Stimulated activated CD8-positive, alpha-beta memory T cell treated with anti-CD3 and anti-CD28 coated beads, Interleukin-12 subunit alpha, Interleukin-12 subunit beta, amount 100 ng/mL, for 4 hours (primary cell): ENCODE data around the gene CD163.
"Not testable (repeated sequence)": the region's sequence is repeated elsewhere in the genome, so short reads cannot be mapped to it uniquely, and the experiment has no call there.

ENCODE experiments used
- DNase-seq: peaks from one replicate; pipeline ENCODE4 v3.0.0-alpha.2; 2020; ENCODE audit warnings: low read depth

CD163 gene

GRCh38 chr12:7450667-7451066 lies 52.9 kb downstream of the CD163 start:
- DNase-seq, result no peak

- DNase-seq, result no peak
Observed at GRCh38 chr12:7448099-7448498, 55.5 kb downstream of the CD163 start.

- no peak for DNase-seq
Observed at GRCh38 chr12:7444537-7444936, 59.0 kb downstream of the CD163 start.

- no peak for DNase-seq
Observed at GRCh38 chr12:7444076-7444475, 59.5 kb downstream of the CD163 start, which contains the start of gene CD163L1. Gene CD163L1 (minus strand): TSS chr12:7444153. CDS start chr12:7444127, 26 bp downstream.

- no peak for DNase-seq
Observed at GRCh38 chr12:7441216-7441615, 62.4 kb downstream of the CD163 start.

- DNase-seq, result peak; percentile 22
Observed at GRCh38 chr12:7439579-7440505, 63.7 kb downstream of the CD163 start.

- DNase-seq, result not testable (repeated sequence)
Observed at GRCh38 chr12:7438291-7438995, 65.1 kb downstream of the CD163 start.

GRCh38 chr12:7437494-7437893 lies 66.1 kb downstream of the CD163 start:
- DNase-seq, result not testable (repeated sequence)

GRCh38 chr12:7434670-7435069 lies 68.9 kb downstream of the CD163 start:
- DNase-seq, result no peak

GRCh38 chr12:7433276-7433822 lies 70.2 kb downstream of the CD163 start:
- DNase-seq, result no peak

GRCh38 chr12:7431993-7432685 lies 71.4 kb downstream of the CD163 start:
- DNase-seq, result no peak
